ENCODE results near the gene MRPL42.

GRCh38 chr12:93460902-93461301, 6.4 kb upstream of the MRPL42 start:
- TF ChIP-seq CTCF (IDR thresholded peaks at IDR 0.05 in 8 of 11, conservative IDR thresholded peaks at IDR 0.05 in 3 of 11) (no peak), POLR2A (IDR thresholded peaks at IDR 0.05) (no peak)
